ENCODE data around the gene GRIK5. TPM values are rescaled to one million over a fixed set of nuclear protein-coding genes. Genes with fewer than 3 reads are reported as not detected.

Gene GRIK5
- total RNA-seq, 1 donor from 2014 or later: 0.09 TPM

DNA sequence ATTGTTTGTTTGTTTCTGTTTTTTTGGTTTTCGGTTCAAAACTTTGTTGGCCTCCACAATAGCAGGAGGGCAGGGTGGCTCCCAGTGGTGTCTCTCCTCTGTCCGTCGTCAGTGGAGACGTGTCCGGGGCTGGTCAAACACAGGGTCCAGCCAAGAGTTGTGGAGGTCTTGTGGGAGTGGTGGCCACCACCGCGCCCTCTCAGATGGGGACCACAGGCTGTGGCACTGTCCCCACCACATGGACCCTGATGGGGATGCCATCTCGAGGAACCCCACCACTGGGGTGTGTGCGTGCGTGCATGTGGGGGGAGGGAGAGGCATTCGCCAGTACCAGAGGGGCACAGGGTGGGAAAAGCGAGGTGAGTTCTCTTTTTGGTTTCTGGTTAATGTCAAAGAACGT lies 19.8 kb upstream of the GRIK5 start:
- no peaks in the 10 kb centered on the region for H3K27me3 Mint-ChIP-seq
- ChIA-PET POLR2A (interaction anchor here (1.1 to 2.1 kb wide), 5 partner anchors 8 to 109 kb away, joined by 3 to 6 read pairs (median 4); partner anchors contain the start of gene ZNF574), CTCF (no interaction called here)
- no peaks in the 10 kb centered on the region for H3K9me3 Mint-ChIP-seq
- TF ChIP-seq, protein P1, sequence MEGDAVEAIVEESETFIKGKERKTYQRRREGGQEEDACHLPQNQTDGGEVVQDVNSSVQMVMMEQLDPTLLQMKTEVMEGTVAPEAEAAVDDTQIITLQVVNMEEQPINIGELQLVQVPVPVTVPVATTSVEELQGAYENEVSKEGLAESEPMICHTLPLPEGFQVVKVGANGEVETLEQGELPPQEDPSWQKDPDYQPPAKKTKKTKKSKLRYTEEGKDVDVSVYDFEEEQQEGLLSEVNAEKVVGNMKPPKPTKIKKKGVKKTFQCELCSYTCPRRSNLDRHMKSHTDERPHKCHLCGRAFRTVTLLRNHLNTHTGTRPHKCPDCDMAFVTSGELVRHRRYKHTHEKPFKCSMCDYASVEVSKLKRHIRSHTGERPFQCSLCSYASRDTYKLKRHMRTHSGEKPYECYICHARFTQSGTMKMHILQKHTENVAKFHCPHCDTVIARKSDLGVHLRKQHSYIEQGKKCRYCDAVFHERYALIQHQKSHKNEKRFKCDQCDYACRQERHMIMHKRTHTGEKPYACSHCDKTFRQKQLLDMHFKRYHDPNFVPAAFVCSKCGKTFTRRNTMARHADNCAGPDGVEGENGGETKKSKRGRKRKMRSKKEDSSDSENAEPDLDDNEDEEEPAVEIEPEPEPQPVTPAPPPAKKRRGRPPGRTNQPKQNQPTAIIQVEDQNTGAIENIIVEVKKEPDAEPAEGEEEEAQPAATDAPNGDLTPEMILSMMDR (IDR thresholded peaks at IDR 0.05): no peak
- ATAC-seq (ENCODE audit: low read depth) (no peak), DNase-seq (no peak)
- peaks cover 58% of the 10 kb centered on the region for H3K4me1 Mint-ChIP-seq
- intact Hi-C loops (cut with micrococcal nuclease): no loop called here
- H3K4me3 Mint-ChIP-seq: peak overlapping the region; percentile 4
- peak overlapping the region; percentile 82 for H3K27ac Mint-ChIP-seq
- peaks cover 48% of the 10 kb centered on the region for H3K36me3 Mint-ChIP-seq (ENCODE audit: low read depth)

DNA sequence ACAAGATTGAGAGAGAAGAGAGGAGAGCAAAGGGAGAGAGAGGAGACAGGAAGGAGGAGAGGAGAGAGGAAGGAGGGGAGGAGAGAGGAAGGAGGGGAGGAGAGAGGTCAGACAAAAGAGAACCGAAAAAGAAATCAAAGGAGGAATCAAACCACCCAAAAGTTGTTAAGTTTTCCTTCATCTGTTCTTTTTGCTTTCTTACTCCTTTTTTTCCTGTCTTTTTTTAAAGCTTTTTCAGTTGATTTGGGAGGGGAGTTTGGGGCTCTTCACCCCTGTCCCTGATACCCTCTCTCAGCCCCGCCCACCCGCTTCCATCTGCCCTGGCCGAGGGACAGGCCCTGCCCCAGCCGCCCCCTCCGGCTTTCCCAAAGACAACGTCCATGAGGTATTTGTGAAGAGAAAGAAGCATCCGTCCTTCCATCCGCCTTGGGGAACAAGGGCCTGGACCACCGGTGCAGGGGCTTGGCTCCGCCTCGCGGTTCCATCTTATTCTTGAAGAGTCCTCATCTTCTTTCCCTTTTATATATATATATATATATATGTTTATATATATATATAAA lies 19.3 kb upstream of the GRIK5 start:
- no peaks in the 10 kb centered on the region for H3K9me3 Mint-ChIP-seq
- peaks cover 43% of the 10 kb centered on the region for H3K36me3 Mint-ChIP-seq (ENCODE audit: low read depth)
- peak overlapping the region; percentile 11 for H3K4me3 Mint-ChIP-seq
- ATAC-seq (ENCODE audit: low read depth): no peak
- POLR2A ChIA-PET: interaction anchor here (2.1 kb wide), 1 partner anchor 14 kb away, joined by 5 read pairs; the partner anchor contains the start of gene ZNF574
- no peaks in the 10 kb centered on the region for H3K27me3 Mint-ChIP-seq
- TF ChIP-seq, protein P1 (IDR thresholded peaks at IDR 0.05): no peak
- H3K4me1 Mint-ChIP-seq: peaks cover 58% of the 10 kb centered on the region
- DNase-seq: no peak
- peak overlapping the region; percentile 65 for H3K27ac Mint-ChIP-seq
- CTCF ChIA-PET: no interaction called here
- intact Hi-C loops (cut with micrococcal nuclease): no loop called here

DNA sequence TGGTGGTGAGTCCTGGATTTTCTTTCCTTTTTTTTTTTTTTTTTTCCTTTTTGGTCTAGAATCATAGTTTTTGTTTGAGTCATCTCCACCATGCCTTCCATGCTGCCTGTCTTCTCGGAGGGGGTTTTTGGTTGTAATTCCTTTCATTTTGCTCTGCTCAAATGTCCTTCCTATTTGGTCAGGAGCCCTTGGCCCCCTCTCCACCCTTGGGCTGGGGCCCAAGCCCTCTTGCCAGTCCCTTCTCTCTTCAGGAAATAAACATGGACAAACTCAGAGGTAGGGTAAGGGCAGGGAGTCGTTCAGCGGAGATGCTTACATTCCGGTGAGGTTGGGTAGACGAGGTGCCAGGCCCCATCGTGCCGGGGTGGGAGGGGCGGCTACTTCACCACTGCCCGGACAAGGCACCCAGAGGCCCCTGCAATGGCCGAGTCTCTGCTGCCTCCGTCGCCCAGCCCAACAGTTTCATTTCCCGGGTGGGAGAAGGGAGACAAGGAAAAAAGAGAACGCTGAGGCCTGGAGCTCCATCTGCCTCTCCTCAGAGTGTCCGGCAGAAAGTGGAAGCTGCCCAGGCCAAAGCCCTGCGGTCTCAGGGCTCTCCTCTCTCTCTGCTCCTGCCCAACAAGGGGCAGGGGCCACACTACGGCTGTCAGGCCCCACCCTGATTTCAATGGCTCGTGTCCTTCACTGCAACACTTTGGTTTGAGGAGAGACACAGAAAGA lies 18.6 kb upstream of the GRIK5 start:
- H3K27me3 Mint-ChIP-seq: no peaks in the 10 kb centered on the region
- no peak for DNase-seq
- peak overlapping the region; percentile 11 for H3K4me3 Mint-ChIP-seq
- no peak for ATAC-seq (ENCODE audit: low read depth)
- H3K36me3 Mint-ChIP-seq (ENCODE audit: low read depth): peaks cover 40% of the 10 kb centered on the region
- intact Hi-C loops (cut with micrococcal nuclease): no loop called here
- no peaks in the 10 kb centered on the region for H3K9me3 Mint-ChIP-seq
- POLR2A ChIA-PET: interaction anchor here (0.6 to 2.1 kb wide), 6 partner anchors 10 to 151 kb away, joined by 3 to 21 read pairs (median 4); partner anchors contain the start of gene ZNF574
- peak overlapping the region; percentile 79 for H3K27ac Mint-ChIP-seq
- peaks cover 57% of the 10 kb centered on the region for H3K4me1 Mint-ChIP-seq
- TF ChIP-seq, protein P1 (IDR thresholded peaks at IDR 0.05): no peak
- CTCF ChIA-PET: no interaction called here

DNA sequence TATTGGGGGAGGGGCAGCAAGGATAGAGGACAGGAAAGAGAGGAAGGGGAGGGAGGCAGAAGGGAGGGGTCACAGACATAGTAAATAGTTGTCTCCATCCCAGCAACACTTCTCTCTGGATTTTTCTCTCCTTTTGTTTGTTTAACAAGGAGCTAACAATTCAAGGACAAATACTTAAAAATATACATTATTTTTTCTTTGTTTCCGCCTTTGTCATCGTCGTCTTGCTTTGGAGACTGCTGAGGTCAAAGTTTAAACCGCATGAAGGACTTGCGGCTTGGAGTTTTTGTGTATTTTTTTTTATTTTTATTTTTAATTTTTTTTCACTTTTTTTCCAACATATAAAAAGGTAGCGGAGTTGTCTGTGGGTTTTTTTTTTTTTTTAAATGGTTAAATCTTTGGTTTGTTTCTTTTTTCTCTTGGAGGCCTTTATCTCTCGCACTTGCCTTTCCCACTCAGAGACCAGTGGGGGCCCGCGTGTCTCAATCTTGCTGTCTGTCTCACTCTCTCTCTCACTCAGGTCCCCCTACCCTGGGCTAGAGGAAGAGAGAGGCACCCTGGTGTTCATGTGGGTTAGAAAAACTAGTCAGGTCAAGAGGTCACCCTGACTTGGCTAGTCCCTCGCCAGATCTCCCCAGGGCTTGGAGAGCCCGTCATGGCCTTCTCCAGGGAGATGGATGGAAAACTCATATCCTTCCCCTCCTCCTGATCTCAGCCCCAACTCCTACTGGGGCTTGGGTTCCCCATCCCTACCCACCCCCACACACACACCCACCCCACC lies 17.0 kb upstream of the GRIK5 start:
- Mint-ChIP-seq H3K36me3 (ENCODE audit: low read depth) (peaks cover 33% of the 10 kb centered on the region), H3K4me3 (peak overlapping the region; percentile 35), H3K27me3 (no peaks in the 10 kb centered on the region), H3K9me3 (no peaks in the 10 kb centered on the region), H3K27ac (peak overlapping the region; percentile 79), H3K4me1 (peaks cover 51% of the 10 kb centered on the region)
- ATAC-seq (ENCODE audit: low read depth): peak; percentile 18
- ChIA-PET CTCF (no interaction called here), POLR2A (interaction anchor here (0.6 to 2.1 kb wide), 8 partner anchors 8 to 278 kb away, joined by 3 to 21 read pairs (median 4); partner anchors contain the start of gene ZNF574)
- intact Hi-C loops (cut with micrococcal nuclease): no loop called here
- TF ChIP-seq, protein P1 (IDR thresholded peaks at IDR 0.05): no peak
- no peak for DNase-seq

Data from activated B cell treated with CpG ODN at 0.5 μM for 24 hours (primary cell).